ENCODE data around the gene ITGA2B.
A peak's percentile ranks its signal among the peaks of the same experiment; 100 is the strongest.
"Not testable (repeated sequence)": the region's sequence is repeated elsewhere in the genome, so short reads cannot be mapped to it uniquely, and the experiment has no call there.

Gene ITGA2B

DNA sequence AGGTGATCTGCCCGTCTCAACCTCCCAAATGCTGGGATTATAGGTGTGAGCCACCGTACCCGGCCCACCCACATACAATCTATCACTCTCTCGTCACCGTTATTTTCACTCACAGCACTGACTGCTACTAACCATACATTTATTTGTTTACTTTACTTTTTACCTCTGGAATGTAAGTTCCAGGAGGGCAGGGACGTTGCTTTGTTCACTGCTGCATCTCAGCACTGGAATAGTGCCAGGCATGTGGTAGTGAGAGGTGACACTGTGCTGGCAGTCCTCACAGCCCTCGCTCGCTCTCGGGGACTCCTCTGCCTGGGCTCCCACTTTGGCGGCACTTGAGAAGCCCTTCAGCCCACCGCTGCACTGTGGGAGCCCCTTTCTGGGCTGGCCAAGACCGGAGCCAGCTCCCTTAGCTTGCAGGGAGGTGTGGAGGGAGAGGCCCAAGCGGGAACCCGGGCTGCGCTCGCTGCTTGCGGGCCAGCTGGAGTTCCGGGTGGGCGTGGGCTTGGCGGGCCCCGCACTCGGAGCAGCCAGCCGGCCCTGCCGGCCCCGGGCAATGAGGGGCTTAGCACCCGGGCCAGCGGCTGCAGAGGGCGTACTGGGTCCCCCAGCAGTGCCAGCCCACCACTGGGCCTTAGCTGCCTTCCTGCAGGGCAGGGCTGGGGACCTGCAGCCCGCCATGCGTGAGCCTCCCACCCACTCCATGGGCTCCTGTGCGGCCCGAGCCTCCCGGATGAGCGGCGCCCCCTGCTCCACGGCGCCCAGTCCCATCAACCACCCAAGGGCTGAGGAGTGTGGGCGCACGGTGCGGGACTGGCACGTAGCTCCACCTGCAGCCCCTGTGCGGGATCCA, 20.8 kb downstream of the ITGA2B start:
- ATAC-seq = not testable (repeated sequence)

DNA sequence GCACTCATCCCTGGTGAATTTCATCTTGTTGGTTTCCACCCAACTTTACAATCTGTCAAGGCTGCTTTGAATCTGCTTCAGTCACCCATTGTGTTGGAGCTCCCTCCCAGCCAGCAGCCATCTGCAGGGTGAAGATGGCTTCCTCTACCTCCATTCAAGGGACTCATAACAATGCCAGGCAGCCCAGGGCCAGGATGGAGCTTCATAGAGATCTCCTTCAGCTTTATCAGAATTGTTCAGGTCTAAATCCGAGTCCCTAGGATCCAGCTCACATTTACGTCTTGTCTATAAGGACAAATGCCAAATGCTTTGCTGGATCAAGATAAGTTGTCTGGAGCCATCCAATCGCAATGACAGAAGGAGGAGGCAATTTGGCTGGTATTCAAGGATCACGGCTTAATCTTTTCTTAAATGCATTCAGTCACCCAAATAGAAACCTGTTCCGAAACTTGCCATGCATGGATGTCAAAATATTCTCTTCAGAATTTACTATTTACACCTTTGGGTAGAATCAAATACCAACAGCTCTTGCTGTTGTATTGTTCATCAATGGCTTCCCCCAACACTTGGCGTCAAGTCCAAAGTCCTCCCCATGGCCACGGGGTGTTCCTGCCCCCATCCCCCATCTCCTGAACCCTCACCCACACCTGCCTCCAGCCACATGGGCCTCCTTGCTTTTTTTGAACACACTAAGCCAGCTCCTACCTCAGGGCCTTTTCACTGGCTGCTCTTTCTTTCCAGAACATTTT, 22.0 kb downstream of the ITGA2B start:
- TF ChIP-seq, protein P1, sequence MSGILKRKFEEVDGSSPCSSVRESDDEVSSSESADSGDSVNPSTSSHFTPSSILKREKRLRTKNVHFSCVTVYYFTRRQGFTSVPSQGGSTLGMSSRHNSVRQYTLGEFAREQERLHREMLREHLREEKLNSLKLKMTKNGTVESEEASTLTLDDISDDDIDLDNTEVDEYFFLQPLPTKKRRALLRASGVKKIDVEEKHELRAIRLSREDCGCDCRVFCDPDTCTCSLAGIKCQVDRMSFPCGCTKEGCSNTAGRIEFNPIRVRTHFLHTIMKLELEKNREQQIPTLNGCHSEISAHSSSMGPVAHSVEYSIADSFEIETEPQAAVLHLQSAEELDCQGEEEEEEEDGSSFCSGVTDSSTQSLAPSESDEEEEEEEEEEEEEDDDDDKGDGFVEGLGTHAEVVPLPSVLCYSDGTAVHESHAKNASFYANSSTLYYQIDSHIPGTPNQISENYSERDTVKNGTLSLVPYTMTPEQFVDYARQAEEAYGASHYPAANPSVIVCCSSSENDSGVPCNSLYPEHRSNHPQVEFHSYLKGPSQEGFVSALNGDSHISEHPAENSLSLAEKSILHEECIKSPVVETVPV (CRISPR knock-in tag; IDR thresholded peaks at IDR 0.05) = no peak
- no peak for TF ChIP-seq PPARA (CRISPR knock-in tag; IDR thresholded peaks at IDR 0.05; ENCODE audit: borderline replicate concordance)
- no peak for TF ChIP-seq CSDC2 (CRISPR knock-in tag; IDR thresholded peaks at IDR 0.05)
- no peak for TF ChIP-seq ISL1 (CRISPR knock-in tag; IDR thresholded peaks at IDR 0.05)
- no peak for TF ChIP-seq OSR1 (CRISPR knock-in tag; IDR thresholded peaks at IDR 0.05)
- no peak for TF ChIP-seq ZNF565 (CRISPR knock-in tag; conservative IDR thresholded peaks at IDR 0.05; ENCODE audit: low read depth)
- TF ChIP-seq SNAI2 (CRISPR knock-in tag; IDR thresholded peaks at IDR 0.05) = no peak
- no peak for TF ChIP-seq RARB (CRISPR knock-in tag; IDR thresholded peaks at IDR 0.05)
- TF ChIP-seq, protein P2, sequence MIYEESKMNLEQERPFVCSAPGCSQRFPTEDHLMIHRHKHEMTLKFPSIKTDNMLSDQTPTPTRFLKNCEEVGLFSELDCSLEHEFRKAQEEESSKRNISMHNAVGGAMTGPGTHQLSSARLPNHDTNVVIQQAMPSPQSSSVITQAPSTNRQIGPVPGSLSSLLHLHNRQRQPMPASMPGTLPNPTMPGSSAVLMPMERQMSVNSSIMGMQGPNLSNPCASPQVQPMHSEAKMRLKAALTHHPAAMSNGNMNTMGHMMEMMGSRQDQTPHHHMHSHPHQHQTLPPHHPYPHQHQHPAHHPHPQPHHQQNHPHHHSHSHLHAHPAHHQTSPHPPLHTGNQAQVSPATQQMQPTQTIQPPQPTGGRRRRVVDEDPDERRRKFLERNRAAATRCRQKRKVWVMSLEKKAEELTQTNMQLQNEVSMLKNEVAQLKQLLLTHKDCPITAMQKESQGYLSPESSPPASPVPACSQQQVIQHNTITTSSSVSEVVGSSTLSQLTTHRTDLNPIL (CRISPR knock-in tag; IDR thresholded peaks at IDR 0.05; ENCODE audit: low read depth) = no peak
- TF ChIP-seq, protein P3, sequence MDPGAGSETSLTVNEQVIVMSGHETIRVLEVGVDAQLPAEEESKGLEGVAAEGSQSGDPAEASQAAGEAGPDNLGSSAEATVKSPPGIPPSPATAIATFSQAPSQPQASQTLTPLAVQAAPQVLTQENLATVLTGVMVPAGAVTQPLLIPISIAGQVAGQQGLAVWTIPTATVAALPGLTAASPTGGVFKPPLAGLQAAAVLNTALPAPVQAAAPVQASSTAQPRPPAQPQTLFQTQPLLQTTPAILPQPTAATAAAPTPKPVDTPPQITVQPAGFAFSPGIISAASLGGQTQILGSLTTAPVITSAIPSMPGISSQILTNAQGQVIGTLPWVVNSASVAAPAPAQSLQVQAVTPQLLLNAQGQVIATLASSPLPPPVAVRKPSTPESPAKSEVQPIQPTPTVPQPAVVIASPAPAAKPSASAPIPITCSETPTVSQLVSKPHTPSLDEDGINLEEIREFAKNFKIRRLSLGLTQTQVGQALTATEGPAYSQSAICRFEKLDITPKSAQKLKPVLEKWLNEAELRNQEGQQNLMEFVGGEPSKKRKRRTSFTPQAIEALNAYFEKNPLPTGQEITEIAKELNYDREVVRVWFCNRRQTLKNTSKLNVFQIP (CRISPR knock-in tag; IDR thresholded peaks at IDR 0.05; ENCODE audit: borderline replicate concordance, low read depth) = no peak
- no peak for TF ChIP-seq ARNTL (CRISPR knock-in tag; IDR thresholded peaks at IDR 0.05; ENCODE audit: borderline replicate concordance, low read depth)
- TF ChIP-seq GLIS3 (CRISPR knock-in tag; IDR thresholded peaks at IDR 0.05) = no peak
- no peak for TF ChIP-seq ESRRG (CRISPR knock-in tag; IDR thresholded peaks at IDR 0.05)
- TF ChIP-seq ZNF8 (CRISPR knock-in tag; IDR thresholded peaks at IDR 0.05) = no peak
- TF ChIP-seq ZNF70 (CRISPR knock-in tag; IDR thresholded peaks at IDR 0.05) = no peak
- ATAC-seq = no peak

DNA sequence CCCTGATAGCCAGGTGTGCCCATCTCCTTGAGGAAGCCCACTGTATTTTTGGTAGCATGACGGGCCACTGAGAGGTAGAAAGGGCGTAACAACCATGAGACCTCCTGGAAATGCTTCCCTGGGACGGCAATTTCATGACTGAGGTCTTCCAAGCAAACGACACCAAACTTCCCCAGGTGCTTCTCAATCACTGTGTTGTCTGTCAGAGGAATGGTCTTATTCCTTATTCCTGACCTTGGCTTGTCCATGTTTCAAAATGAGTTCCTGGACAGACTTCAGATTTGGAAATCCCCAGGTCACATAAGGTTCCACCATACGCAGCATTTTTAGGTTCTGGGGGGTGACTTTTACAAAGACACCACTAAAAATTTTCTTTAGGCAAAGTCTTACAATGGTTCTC, 24.4 kb downstream of the ITGA2B start:
- ATAC-seq = not testable (repeated sequence)

DNA sequence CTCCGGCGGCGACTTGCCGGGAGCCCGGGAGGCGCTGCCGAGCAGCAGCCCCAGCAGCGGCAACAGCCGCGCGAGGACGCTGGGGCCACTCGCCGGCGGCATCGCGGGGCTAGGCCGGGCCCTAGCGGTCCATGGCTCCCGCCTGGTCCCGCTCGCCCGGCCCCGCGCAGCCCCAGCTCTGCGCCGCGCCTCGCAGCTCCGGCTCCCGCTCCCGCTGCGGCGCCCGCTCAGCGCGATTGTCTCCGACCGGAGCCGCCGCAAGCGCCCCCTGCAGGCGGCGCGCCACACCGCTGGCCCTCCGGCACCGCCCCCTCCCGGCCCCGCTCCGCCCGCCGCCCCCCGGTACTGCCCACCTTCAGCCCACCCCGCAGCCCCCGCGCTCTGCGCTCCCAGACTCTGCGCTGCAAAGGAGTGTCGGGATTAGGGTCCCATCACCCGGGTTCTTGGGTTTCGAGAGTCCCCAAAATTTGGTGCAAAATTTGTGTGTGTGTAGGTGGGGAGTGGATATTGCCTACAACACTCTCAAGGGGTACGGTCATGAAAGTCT, 25.8 kb downstream of the ITGA2B start, which contains the start of gene FAM171A2:
TSS of gene FAM171A2 (minus strand) at position 241 of the 547 bp plus-strand sequence. CDS start at position 102, 139 bp downstream.
- TF ChIP-seq ZC3H10 (CRISPR knock-in tag; IDR thresholded peaks at IDR 0.05) (no peak), TOX (CRISPR knock-in tag; IDR thresholded peaks at IDR 0.05; ENCODE audit: borderline replicate concordance) (no peak), TCF4 (CRISPR knock-in tag; IDR thresholded peaks at IDR 0.05; ENCODE audit: borderline replicate concordance) (no peak), GLIS3 (CRISPR knock-in tag; IDR thresholded peaks at IDR 0.05) (no peak), ZFP30 (CRISPR knock-in tag; IDR thresholded peaks at IDR 0.05) (no peak), BACH2 (CRISPR knock-in tag; IDR thresholded peaks at IDR 0.05; ENCODE audit: borderline replicate concordance) (no peak)
- TF ChIP-seq, protein P4, sequence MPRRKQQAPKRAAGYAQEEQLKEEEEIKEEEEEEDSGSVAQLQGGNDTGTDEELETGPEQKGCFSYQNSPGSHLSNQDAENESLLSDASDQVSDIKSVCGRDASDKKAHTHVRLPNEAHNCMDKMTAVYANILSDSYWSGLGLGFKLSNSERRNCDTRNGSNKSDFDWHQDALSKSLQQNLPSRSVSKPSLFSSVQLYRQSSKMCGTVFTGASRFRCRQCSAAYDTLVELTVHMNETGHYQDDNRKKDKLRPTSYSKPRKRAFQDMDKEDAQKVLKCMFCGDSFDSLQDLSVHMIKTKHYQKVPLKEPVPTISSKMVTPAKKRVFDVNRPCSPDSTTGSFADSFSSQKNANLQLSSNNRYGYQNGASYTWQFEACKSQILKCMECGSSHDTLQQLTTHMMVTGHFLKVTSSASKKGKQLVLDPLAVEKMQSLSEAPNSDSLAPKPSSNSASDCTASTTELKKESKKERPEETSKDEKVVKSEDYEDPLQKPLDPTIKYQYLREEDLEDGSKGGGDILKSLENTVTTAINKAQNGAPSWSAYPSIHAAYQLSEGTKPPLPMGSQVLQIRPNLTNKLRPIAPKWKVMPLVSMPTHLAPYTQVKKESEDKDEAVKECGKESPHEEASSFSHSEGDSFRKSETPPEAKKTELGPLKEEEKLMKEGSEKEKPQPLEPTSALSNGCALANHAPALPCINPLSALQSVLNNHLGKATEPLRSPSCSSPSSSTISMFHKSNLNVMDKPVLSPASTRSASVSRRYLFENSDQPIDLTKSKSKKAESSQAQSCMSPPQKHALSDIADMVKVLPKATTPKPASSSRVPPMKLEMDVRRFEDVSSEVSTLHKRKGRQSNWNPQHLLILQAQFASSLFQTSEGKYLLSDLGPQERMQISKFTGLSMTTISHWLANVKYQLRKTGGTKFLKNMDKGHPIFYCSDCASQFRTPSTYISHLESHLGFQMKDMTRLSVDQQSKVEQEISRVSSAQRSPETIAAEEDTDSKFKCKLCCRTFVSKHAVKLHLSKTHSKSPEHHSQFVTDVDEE (CRISPR knock-in tag; IDR thresholded peaks at IDR 0.05) = no peak
- TF ChIP-seq, protein P5, sequence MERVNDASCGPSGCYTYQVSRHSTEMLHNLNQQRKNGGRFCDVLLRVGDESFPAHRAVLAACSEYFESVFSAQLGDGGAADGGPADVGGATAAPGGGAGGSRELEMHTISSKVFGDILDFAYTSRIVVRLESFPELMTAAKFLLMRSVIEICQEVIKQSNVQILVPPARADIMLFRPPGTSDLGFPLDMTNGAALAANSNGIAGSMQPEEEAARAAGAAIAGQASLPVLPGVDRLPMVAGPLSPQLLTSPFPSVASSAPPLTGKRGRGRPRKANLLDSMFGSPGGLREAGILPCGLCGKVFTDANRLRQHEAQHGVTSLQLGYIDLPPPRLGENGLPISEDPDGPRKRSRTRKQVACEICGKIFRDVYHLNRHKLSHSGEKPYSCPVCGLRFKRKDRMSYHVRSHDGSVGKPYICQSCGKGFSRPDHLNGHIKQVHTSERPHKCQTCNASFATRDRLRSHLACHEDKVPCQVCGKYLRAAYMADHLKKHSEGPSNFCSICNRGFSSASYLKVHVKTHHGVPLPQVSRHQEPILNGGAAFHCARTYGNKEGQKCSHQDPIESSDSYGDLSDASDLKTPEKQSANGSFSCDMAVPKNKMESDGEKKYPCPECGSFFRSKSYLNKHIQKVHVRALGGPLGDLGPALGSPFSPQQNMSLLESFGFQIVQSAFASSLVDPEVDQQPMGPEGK (CRISPR knock-in tag; IDR thresholded peaks at IDR 0.05; ENCODE audit: borderline replicate concordance) = no peak
- TF ChIP-seq, protein P2 (CRISPR knock-in tag; IDR thresholded peaks at IDR 0.05; ENCODE audit: low read depth) = no peak
- peak; percentile 87 for ATAC-seq

All from SK-N-SH treated with all-trans-retinoic acid at 6 μM for 48 hours (cell line).